Activated CD4-positive, alpha-beta memory T cell treated with anti-CD3 and anti-CD28 coated beads for 36 hours (primary cell): Measurements from ENCODE around the gene AMACR. TPM values are rescaled to one million over a fixed set of nuclear protein-coding genes. Genes with fewer than 3 reads are reported as not detected.
A peak's percentile ranks its signal among the peaks of the same experiment; 100 is the strongest.

Experiments used
- CTCF ChIA-PET: fragments of 350-600 bp; sonication (Branson Sonifier 250); formaldehyde crosslinking; loops from one replicate; lab custom pipeline; 2021; ENCODE audit warnings: antibody characterized with exemption, inconsistent platforms; lab: Charles Lee
- POLR2A ChIA-PET: fragments of 350-600 bp; sonication (Branson Sonifier 250); formaldehyde crosslinking; loops from one replicate; lab custom pipeline; 2021; ENCODE audit warnings: antibody characterized with exemption; lab: Charles Lee
- DNase-seq: peaks from one replicate; pipeline ENCODE4 v3.0.0-alpha.2; 2020
- H3K27ac Mint-ChIP-seq: one replicate; pipeline ENCODE4 v1.8.0; 2021; ENCODE audit warnings: mixed read lengths
- H3K27me3 Mint-ChIP-seq: one replicate; pipeline ENCODE4 v1.8.0; 2021; ENCODE audit warnings: mixed read lengths
- H3K36me3 Mint-ChIP-seq: one replicate; pipeline ENCODE4 v1.8.0; 2021; ENCODE audit warnings: mixed read lengths
- H3K4me1 Mint-ChIP-seq: one replicate; pipeline ENCODE4 v1.8.0; 2021; ENCODE audit warnings: low read depth, mixed read lengths
- H3K4me3 Mint-ChIP-seq: one replicate; pipeline ENCODE4 v1.8.0; 2021; ENCODE audit warnings: mild to moderate bottlenecking, mixed read lengths
- H3K9me3 Mint-ChIP-seq: one replicate; pipeline ENCODE4 v1.8.0; 2021; ENCODE audit warnings: mixed read lengths
- intact Hi-C: fragments of 100-400 bp; cut with micrococcal nuclease; formaldehyde crosslinking; loops from one replicate; pipeline ENCODE4 v1.15.1; 2023
- total RNA-seq, 2 experiments: library from RNA; stranded (reverse); gene quantifications; one replicate each; pipeline ENCODE4 v1.2.3, GENCODE V29; 2021

AMACR gene
- 10 to 100 TPM; 11.5 TPM for total RNA-seq

DNA sequence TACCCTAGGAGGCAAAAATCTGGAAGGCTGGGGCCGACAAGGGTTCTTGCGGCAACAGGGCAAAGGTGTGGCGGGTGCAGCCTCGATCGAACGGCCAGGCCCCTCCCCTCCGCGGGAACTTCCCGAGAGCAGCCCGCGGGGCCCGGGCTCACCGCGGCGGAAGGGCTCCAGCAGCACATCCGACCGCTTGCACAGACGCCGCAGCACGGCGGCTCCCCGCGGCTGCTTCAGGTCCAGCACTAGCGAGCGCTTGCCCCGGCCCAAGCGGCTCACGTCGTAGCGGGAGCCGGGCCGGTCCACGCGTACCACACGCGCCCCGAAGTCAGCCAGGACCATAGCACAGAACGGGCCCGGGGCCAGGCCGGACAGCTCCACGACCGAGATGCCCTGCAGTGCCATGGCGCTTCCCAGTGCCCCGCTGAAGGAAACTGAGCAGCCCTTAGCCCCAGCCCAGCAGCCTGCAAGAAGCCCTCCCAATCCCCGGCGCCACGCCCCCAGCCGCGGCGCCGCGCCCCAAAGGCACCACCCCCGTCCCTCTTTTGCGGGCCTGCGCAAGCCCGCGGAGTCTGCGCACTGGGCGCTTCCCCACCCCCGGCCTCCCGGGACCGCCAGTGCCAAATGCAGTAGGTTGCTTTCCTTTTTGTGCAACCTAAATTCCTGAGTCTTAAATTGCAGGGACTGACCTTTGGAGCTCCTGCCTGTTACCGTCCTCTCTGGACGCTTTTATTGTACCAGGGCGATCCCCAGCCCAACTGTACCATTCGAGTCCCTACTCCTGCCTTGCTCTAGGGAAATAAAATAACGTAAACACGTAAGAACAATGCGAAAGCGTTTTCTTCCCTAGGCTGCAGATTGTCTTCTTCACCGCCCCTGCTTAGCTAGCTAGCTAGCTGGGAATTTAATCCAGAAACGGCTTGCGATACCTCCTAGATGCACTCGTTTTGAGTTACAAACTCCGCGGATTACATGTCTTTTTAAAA lies at the start of gene AMACR:
Gene AMACR (minus strand): TSS at position 430 of the 980 bp plus-strand sequence. CDS start 31 bp downstream, at position 399.
- Mint-ChIP-seq H3K4me3 (peak within 1 kb of the TSS; percentile 91), H3K4me1 (peaks cover 32% of the 10 kb centered on the region), H3K27me3 (no peaks in the 10 kb centered on the region), H3K9me3 (no peaks in the 10 kb centered on the region), H3K27ac (peak within 1 kb of the TSS; percentile 93), H3K36me3 (peaks cover 11% of the 10 kb centered on the region)
- DNase-seq, result peak; percentile 91
- POLR2A ChIA-PET, result interaction anchor here (0.6 to 1.8 kb wide), 3 partner anchors 11 to 15 kb away, joined by 3 to 5 read pairs (median 4); no protein-coding TSS in a partner anchor
- intact Hi-C loops, result loop anchor here (1.0 to 10.0 kb wide), 6 partner anchors 14 to 919 kb away; partner anchors contain the start of genes DNAJC21, TARS1 and TTC23L
- CTCF ChIA-PET, result interaction anchor here (1.2 to 1.6 kb wide), 4 partner anchors 10 to 37 kb away, joined by 3 to 8 read pairs (median 4); no protein-coding TSS in a partner anchor

DNA sequence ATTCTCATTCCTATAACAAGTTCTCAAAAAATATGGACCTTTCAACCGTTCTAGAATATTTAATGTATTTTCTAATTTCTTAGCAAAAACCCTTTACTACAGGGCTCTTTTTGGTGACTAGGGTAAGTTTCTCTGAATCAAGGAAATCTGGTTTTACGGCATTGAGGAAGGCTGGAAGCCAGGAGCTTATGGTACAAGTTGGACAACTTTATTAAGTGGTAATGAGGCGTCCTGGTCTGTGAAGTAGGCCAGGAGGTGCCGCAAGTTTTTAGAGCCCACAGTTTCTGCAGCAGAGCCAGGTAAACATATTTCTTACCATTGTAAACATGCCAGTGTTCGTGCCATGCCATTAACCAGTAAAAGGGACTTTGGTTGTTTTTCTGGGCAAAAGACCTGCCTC lies 49.7 kb upstream of the AMACR start:
- peaks cover 3% of the 10 kb centered on the region for H3K4me1 Mint-ChIP-seq
- POLR2A ChIA-PET, result no interaction called here
- H3K4me3 Mint-ChIP-seq, result no peak overlapping the region
- CTCF ChIA-PET, result no interaction called here
- intact Hi-C loops, result no loop called here
- no peaks in the 10 kb centered on the region for H3K27me3 Mint-ChIP-seq
- H3K27ac Mint-ChIP-seq, result no peak overlapping the region
- H3K36me3 Mint-ChIP-seq, result peaks cover 17% of the 10 kb centered on the region
- H3K9me3 Mint-ChIP-seq, result no peaks in the 10 kb centered on the region
- DNase-seq, result no peak

DNA sequence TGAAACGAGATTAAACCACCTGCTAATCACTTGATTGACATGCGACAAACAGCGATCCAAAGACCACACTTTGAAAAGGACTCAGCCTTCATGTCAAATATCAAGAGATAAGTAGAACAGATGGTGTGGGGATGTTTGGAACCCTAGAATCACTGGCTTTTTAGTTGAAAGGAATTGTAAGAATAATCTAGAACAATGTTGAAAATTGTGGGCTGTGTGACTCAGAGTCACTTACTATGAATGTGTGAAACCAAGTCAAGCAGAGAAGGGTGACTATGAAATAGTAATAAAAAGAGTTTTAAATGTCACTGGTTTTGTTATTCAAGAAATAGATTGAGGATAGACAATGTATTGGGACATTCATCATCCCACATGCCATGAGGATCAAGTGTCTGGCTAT lies 49.3 kb upstream of the AMACR start:
- H3K27ac Mint-ChIP-seq, result no peak overlapping the region
- H3K36me3 Mint-ChIP-seq, result peaks cover 12% of the 10 kb centered on the region
- intact Hi-C loops, result no loop called here
- H3K4me3 Mint-ChIP-seq, result no peak overlapping the region
- no peaks in the 10 kb centered on the region for H3K9me3 Mint-ChIP-seq
- DNase-seq, result no peak
- H3K4me1 Mint-ChIP-seq, result peaks cover 3% of the 10 kb centered on the region
- CTCF ChIA-PET, result no interaction called here
- no peaks in the 10 kb centered on the region for H3K27me3 Mint-ChIP-seq
- POLR2A ChIA-PET, result no interaction called here

DNA sequence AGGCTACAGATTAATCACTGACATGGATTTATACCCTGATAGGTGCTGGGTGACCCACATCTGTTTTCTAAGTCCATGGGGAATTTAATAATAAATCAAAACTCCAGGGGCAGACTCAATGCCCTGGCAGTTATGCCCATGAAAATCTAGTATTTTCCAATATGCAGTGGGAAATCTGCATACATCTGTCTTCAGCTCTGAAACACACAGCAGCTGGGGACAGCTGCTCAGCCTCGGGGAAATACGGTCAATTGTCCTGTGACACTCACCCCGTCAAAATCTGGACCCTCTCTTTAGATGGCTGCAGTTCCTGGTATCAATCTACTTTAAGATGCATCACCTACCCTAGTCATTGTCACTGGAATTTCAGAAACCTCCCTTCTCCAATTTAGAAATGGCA lies 47.8 kb upstream of the AMACR start:
- CTCF ChIA-PET, result no interaction called here
- H3K9me3 Mint-ChIP-seq, result no peaks in the 10 kb centered on the region
- intact Hi-C loops, result no loop called here
- no peaks in the 10 kb centered on the region for H3K27me3 Mint-ChIP-seq
- no peak overlapping the region for H3K4me3 Mint-ChIP-seq
- DNase-seq, result no peak
- POLR2A ChIA-PET, result no interaction called here
- no peak overlapping the region for H3K27ac Mint-ChIP-seq
- H3K4me1 Mint-ChIP-seq, result peaks cover 3% of the 10 kb centered on the region
- peaks cover 16% of the 10 kb centered on the region for H3K36me3 Mint-ChIP-seq

DNA sequence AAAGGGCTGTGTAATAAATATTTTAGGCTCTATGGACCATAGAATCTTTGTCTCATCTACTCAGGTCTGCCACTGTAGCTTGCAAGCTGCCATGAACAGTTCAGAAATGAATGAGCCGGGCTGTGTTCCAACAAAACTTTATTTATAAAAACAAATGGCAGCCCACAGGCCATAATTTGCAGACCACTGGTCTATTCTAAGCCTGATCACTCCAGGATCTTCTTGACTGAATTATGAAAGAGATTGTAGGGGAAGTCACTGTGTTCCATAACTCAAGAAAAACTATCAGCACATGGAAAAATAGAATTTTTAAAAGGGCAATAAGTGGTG lies 46.5 kb upstream of the AMACR start:
- Mint-ChIP-seq H3K9me3 (no peaks in the 10 kb centered on the region), H3K4me1 (peaks cover 3% of the 10 kb centered on the region), H3K4me3 (no peak overlapping the region), H3K27me3 (no peaks in the 10 kb centered on the region), H3K27ac (no peak overlapping the region), H3K36me3 (peaks cover 16% of the 10 kb centered on the region)
- intact Hi-C loops, result no loop called here
- DNase-seq, result no peak
- CTCF ChIA-PET, result no interaction called here
- POLR2A ChIA-PET, result no interaction called here

DNA sequence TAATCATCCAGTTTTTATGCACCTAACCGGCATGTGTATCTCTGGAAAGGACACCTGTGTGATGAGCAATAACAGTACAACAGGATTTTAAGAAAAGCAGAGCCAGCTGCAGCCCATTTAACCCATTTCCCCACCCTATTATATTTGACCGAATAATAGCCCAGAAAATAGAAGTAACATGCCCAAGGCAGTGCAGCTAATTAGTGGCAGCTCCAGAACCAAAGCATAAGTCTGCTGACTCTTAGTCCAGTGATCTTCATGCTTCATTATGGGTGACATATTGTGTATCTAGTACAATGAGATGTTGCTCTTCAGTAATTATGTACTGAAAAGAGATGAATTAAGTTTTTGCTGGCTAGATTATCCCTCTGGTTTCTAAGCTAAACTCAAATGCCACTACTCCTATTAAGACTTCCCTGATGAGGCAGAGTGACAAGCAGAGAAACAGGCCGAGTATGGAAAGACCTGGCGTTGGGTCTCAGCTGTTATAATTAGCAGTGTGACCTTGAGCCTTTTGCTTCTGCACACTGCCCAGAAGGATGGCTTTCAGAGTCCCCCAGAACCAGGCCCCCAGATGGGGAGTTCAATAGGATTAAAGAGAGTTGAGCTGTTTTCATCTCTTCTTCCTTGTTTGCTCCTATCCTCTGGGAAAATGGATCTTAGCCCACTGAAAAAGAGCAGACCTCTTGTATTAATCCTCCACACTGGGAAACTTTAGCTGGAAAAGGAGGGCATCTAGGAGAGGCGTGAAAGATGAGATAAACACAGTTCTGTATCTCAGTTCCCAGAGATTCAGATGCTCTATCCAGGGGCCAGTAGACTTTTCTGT lies 45.9 kb upstream of the AMACR start:
- DNase-seq, result no peak
- POLR2A ChIA-PET, result no interaction called here
- Mint-ChIP-seq H3K9me3 (no peaks in the 10 kb centered on the region), H3K27ac (no peak overlapping the region), H3K4me3 (no peak overlapping the region), H3K4me1 (peaks cover 3% of the 10 kb centered on the region), H3K27me3 (no peaks in the 10 kb centered on the region), H3K36me3 (peaks cover 14% of the 10 kb centered on the region)
- intact Hi-C loops, result no loop called here
- CTCF ChIA-PET, result no interaction called here

DNA sequence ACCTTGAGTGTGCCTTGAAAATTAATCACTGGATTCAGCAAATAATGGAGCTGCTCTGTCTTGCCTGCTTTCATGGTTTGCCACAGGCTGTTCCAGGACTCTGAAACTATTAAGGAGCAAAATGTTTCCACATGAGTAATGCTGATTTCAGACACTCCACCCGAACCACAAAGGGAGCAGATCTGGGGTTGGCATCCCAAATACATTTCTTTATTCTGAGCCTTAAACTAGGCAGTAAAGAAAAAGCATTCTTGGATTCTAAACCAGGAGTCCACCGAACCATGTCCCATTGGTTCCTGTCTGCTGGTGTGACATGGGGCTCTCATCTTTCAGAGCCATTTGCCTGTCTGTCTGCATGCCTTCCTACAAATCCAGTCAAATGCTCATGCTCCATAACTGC lies 45.3 kb upstream of the AMACR start:
- CTCF ChIA-PET, result no interaction called here
- intact Hi-C loops, result no loop called here

DNA sequence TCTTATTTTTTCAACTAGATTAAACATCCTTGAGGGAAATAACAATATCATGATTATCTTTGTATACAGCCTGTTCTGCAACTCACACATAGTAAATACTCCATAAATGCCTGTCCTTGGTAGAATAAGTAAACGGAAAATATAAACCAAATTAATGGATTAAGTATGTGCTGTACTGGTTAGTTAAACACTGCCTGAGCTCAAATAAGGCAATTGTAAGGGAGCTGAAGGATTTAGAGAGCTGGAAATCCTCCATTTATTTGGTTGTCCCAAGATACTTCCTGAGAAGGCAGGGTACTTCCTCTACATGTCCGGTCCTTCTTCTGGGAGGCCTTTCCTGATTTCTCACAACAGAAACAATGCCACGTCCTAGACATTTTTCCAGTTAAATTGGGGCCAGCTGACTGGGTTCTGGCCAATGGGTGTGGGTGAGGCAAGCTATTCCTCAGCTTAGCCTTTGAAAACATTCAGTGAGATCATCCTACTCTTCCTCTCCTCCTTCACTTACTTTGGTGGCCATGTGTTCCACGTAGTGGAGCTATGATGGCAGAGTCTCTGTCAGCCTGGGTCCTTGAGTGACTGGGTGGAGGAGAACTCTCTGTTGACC lies 43.6 kb upstream of the AMACR start:
- ChIA-PET CTCF (interaction anchor here (1.4 kb wide), 1 partner anchor 53 kb away, joined by 3 read pairs; no protein-coding TSS in a partner anchor), POLR2A (no interaction called here)
- H3K4me3 Mint-ChIP-seq, result no peak overlapping the region
- peaks cover 12% of the 10 kb centered on the region for H3K36me3 Mint-ChIP-seq
- no peak overlapping the region for H3K27ac Mint-ChIP-seq
- no peaks in the 10 kb centered on the region for H3K27me3 Mint-ChIP-seq
- intact Hi-C loops, result no loop called here
- no peaks in the 10 kb centered on the region for H3K9me3 Mint-ChIP-seq
- no peak for DNase-seq
- H3K4me1 Mint-ChIP-seq, result no peaks in the 10 kb centered on the region

More for the DNA sequence above, 45.3 kb upstream of the AMACR start:
- H3K27me3 Mint-ChIP-seq, result no peaks in the 10 kb centered on the region
- peaks cover 3% of the 10 kb centered on the region for H3K4me1 Mint-ChIP-seq
- no peak overlapping the region for H3K27ac Mint-ChIP-seq
- no peak overlapping the region for H3K4me3 Mint-ChIP-seq
- no peaks in the 10 kb centered on the region for H3K9me3 Mint-ChIP-seq
- POLR2A ChIA-PET, result no interaction called here
- no peak for DNase-seq
- H3K36me3 Mint-ChIP-seq, result peaks cover 14% of the 10 kb centered on the region

DNA sequence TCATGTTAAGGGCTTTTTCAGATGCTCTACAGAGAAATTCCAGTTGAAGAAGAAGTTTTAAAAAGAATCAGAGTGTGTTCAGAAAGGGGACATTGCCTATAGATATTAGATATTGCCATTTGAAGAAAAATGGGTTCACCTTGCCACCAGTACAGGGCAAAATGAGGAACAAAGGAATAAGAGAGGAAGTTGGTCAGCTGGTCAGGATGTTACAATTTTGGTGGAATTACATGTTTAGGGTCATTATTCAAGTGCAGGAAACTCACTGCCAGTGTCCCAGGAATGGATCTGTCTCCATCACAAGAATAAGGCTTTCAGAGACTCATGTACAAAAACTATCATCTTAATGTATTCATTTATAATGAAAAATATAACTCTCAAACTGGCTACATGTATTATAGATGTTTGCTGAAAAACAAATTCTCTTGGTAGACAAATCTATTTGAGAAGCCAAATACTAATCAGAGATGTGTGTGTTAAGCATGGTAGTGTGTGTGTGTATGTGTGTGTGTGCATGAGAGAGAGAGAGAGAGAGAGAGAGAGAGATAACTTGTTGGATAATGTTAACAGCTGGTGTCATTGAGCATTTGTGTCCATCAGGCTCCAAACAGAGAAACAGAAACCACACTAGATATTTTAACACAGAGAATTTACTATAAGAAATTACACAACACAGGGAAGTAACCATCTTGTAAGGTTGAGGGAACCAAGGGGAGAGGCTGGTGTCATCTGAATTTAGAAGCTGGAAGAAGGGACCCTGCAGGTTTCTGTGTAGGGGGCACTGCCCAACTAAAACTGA lies 40.1 kb upstream of the AMACR start:
- H3K27me3 Mint-ChIP-seq, result no peaks in the 10 kb centered on the region
- POLR2A ChIA-PET, result no interaction called here
- CTCF ChIA-PET, result interaction anchor here (0.8 kb wide), 1 partner anchor 51 kb away, joined by 4 read pairs; no protein-coding TSS in a partner anchor
- no peak for DNase-seq
- H3K27ac Mint-ChIP-seq, result no peak overlapping the region
- H3K4me3 Mint-ChIP-seq, result no peak overlapping the region
- H3K36me3 Mint-ChIP-seq, result peaks cover 12% of the 10 kb centered on the region
- intact Hi-C loops, result no loop called here
- no peaks in the 10 kb centered on the region for H3K9me3 Mint-ChIP-seq
- no peaks in the 10 kb centered on the region for H3K4me1 Mint-ChIP-seq

DNA sequence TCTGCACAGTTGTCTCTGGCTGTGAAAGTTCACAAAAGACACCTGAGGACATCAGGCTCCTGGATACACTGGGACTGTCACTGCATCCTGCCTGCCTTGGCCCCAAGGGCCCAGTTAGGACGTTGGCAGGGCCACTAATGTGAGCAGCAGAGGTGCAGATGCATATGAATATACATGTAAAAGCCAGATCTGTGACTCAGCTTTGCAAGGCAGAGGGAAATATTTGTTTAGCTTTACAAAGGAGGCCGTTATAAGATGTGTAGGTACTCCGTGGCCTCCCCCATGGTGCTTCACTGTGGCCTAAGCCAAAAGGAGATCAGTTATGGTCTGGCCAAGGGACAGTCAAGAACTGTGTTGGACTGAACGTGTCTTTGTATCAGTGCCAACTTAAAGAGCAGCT lies 39.3 kb upstream of the AMACR start:
- DNase-seq, result no peak
- CTCF ChIA-PET, result no interaction called here
- H3K9me3 Mint-ChIP-seq, result no peaks in the 10 kb centered on the region
- peaks cover 12% of the 10 kb centered on the region for H3K36me3 Mint-ChIP-seq
- H3K27me3 Mint-ChIP-seq, result no peaks in the 10 kb centered on the region
- H3K4me3 Mint-ChIP-seq, result no peak overlapping the region
- H3K27ac Mint-ChIP-seq, result no peak overlapping the region
- POLR2A ChIA-PET, result no interaction called here
- intact Hi-C loops, result no loop called here
- no peaks in the 10 kb centered on the region for H3K4me1 Mint-ChIP-seq

DNA sequence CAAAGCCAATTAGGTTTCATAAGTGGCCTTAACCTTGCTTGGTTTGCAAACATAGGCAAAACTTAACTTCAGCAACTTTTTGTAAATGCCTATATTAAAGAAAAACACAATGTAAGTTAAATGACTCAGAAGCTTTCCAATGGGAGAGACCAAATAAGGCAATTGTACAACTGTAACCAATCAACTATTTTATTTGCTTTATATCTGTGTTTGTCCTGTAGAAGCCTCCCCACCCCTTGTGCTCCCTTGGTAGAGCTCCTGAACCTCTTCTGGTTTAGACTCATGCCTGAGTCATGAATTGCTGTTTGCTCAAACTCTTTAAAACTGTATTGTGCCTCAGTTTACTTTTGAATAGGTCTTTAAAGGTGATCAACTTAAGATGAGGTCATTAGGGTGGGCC lies 38.1 kb upstream of the AMACR start:
- intact Hi-C loops, result no loop called here
- Mint-ChIP-seq H3K27ac (no peak overlapping the region), H3K4me1 (no peaks in the 10 kb centered on the region), H3K9me3 (no peaks in the 10 kb centered on the region), H3K36me3 (peaks cover 9% of the 10 kb centered on the region), H3K27me3 (no peaks in the 10 kb centered on the region), H3K4me3 (no peak overlapping the region)
- no peak for DNase-seq
- ChIA-PET CTCF (no interaction called here), POLR2A (no interaction called here)
